CD4-positive, alpha-beta T cell (primary cell): ENCODE data around the gene FAM193B. TPM values are rescaled to one million over a fixed set of nuclear protein-coding genes. Genes with fewer than 3 reads are reported as not detected.

Experiments
- ATAC-seq: fragments of 200-7000 bp; cut with Tn5 transposase; one replicate; pipeline ENCODE4 v1.10.0; 2022; ENCODE audit warnings: mild to moderate bottlenecking; ENCODE audit not compliant: poor library complexity
- CTCF ChIA-PET: fragments of 350-600 bp; sonication (Branson Sonifier 250); formaldehyde crosslinking; loops from one replicate; lab custom pipeline; 2021; ENCODE audit warnings: antibody characterized with exemption, inconsistent platforms; lab: Charles Lee
- POLR2A ChIA-PET: fragments of 350-600 bp; sonication (Branson Sonifier 250); formaldehyde crosslinking; loops from one replicate; lab custom pipeline; 2021; ENCODE audit warnings: antibody characterized with exemption, inconsistent platforms; lab: Charles Lee
- DNase-seq, 14 experiments: peaks; one replicate each; pipeline ENCODE4 v3.0.0-alpha.2; 2013 to 2020; ENCODE audit warnings: mixed read lengths in 2 of 14
- H3K27ac ChIP-seq, 2 donors: one replicate each; pipeline versions ENCODE4 v1.5.1 to v1.7.0; 2013; ENCODE audit warnings: low read length in 2 of 2, low read depth in 1 of 2, mild to moderate bottlenecking in 1 of 2
- H3K27me3 ChIP-seq, 2 experiments: 1 replicate in 1 of 2; 2 replicates in 1 of 2; pipeline versions ENCODE4 v1.6.1 to v1.7.0; 2013; ENCODE audit warnings: low read length in 2 of 2, control low read depth in 1 of 2, mild to moderate bottlenecking in 1 of 2, moderate library complexity in 1 of 2; ENCODE audit not compliant: insufficient read depth in 2 of 2, control insufficient read depth in 1 of 2
- H3K36me3 ChIP-seq: one replicate; pipeline ENCODE4 v1.6.1; 2013; ENCODE audit warnings: low read length, control low read depth; ENCODE audit not compliant: insufficient read depth
- H3K4me1 ChIP-seq: one replicate; pipeline ENCODE4 v1.6.1; 2013; ENCODE audit warnings: low read length, control low read depth; ENCODE audit not compliant: insufficient read depth
- H3K4me3 ChIP-seq: one replicate; pipeline ENCODE4 v1.5.1; 2013; ENCODE audit warnings: mild to moderate bottlenecking, low read length, moderate library complexity
- H3K9me3 ChIP-seq, 2 experiments: 1 replicate in 1 of 2; 2 replicates in 1 of 2; pipeline versions ENCODE4 v1.6.1 to v1.7.0; 2013; ENCODE audit warnings: low read length in 2 of 2, mild to moderate bottlenecking in 2 of 2, control low read depth in 1 of 2, moderate library complexity in 1 of 2; ENCODE audit not compliant: control insufficient read depth in 1 of 2, insufficient read depth in 1 of 2
- H3K27ac Mint-ChIP-seq: one replicate; pipeline ENCODE4 v1.8.0; 2020; ENCODE audit warnings: mixed read lengths
- H3K27me3 Mint-ChIP-seq: one replicate; pipeline ENCODE4 v1.8.0; 2021; ENCODE audit warnings: mixed read lengths
- H3K36me3 Mint-ChIP-seq: one replicate; pipeline ENCODE4 v1.8.0; 2021; ENCODE audit warnings: low read depth, mixed read lengths
- H3K4me1 Mint-ChIP-seq: one replicate; pipeline ENCODE4 v1.8.0; 2021; ENCODE audit warnings: low read depth, mixed read lengths
- H3K4me3 Mint-ChIP-seq: one replicate; pipeline ENCODE4 v1.8.0; 2020; ENCODE audit warnings: mild to moderate bottlenecking, mixed read lengths
- H3K9me3 Mint-ChIP-seq: one replicate; pipeline ENCODE4 v1.8.0; 2020; ENCODE audit warnings: mixed read lengths
- CTCF ChIP-seq: fragments of 200-600 bp; IDR thresholded peaks from one replicate; pipeline ENCODE4 v1.8.0; 2022; ENCODE audit warnings: antibody characterized with exemption, mild to moderate bottlenecking
- intact Hi-C, 2 experiments: fragments of 100-400 bp; cut with DNase I in 1 of 2; cut with micrococcal nuclease in 1 of 2; formaldehyde crosslinking; loops; one replicate each; pipeline versions ENCODE4 v1.15.1 to v1.9.0; 2023 to 2025; cut with DNase I, micrococcal nuclease
- total RNA-seq, 174 experiments: library from RNA in 2 of 174; stranded (reverse) in 2 of 174; gene quantifications; one replicate each; pipeline ENCODE4 v1.2.3 and lab custom pipeline; 2021 to 2026

The FAM193B gene
- total RNA-seq, 2 experiments from 2014 or later = 150 to 155 TPM

- no peaks in the 10 kb centered on the region for H3K27me3 ChIP-seq
- DNase-seq (no peak), ATAC-seq (no peak)
- POLR2A ChIA-PET = no interaction called here
- intact Hi-C loops = no loop called here
- no peak overlapping the region for H3K27ac Mint-ChIP-seq
- CTCF ChIA-PET = no interaction called here
- no peaks in the 10 kb centered on the region for H3K27me3 Mint-ChIP-seq
- no peak overlapping the region for H3K4me3 Mint-ChIP-seq
- no peak for TF ChIP-seq CTCF
- peaks cover 58% of the 10 kb centered on the region for H3K36me3 Mint-ChIP-seq
- H3K9me3 Mint-ChIP-seq = no peaks in the 10 kb centered on the region
- H3K4me1 ChIP-seq = no peaks in the 10 kb centered on the region
- H3K4me1 Mint-ChIP-seq = peaks cover 13% of the 10 kb centered on the region
- H3K4me3 ChIP-seq = no peak overlapping the region
- no peaks in the 10 kb centered on the region for H3K9me3 ChIP-seq
- H3K27ac ChIP-seq = no peak overlapping the region
- H3K36me3 ChIP-seq = peaks cover 51% of the 10 kb centered on the region
Observed at GRCh38 chr5:177540438-177540837, 13.9 kb downstream of the FAM193B start.

GRCh38 chr5:177539411-177539810 lies 15.0 kb downstream of the FAM193B start:
- POLR2A ChIA-PET = no interaction called here

GRCh38 chr5:177538876-177539275 lies 15.5 kb downstream of the FAM193B start:
- ATAC-seq = no peak
- Histone ChIP-seq H3K9me3 (no peaks in the 10 kb centered on the region), H3K36me3 (peaks cover 65% of the 10 kb centered on the region), H3K4me1 (no peaks in the 10 kb centered on the region), H3K27ac (no peak overlapping the region), H3K4me3 (no peak overlapping the region), H3K27me3 (no peaks in the 10 kb centered on the region)
- no peak for DNase-seq
- CTCF ChIA-PET = no interaction called here
- H3K9me3 Mint-ChIP-seq = no peaks in the 10 kb centered on the region
- peaks cover 68% of the 10 kb centered on the region for H3K36me3 Mint-ChIP-seq
- H3K27ac Mint-ChIP-seq = no peak overlapping the region
- no peaks in the 10 kb centered on the region for H3K27me3 Mint-ChIP-seq
- POLR2A ChIA-PET = no interaction called here
- intact Hi-C loops = no loop called here
- no peak for TF ChIP-seq CTCF
- peaks cover 13% of the 10 kb centered on the region for H3K4me1 Mint-ChIP-seq
- H3K4me3 Mint-ChIP-seq = no peak overlapping the region

More at GRCh38 chr5:177539411-177539810, 15.0 kb downstream of the FAM193B start:
- H3K4me3 Mint-ChIP-seq = no peak overlapping the region
- no peak for TF ChIP-seq CTCF
- CTCF ChIA-PET = no interaction called here
- ATAC-seq (no peak), DNase-seq (no peak)
- Histone ChIP-seq H3K36me3 (peaks cover 62% of the 10 kb centered on the region), H3K4me3 (no peak overlapping the region), H3K9me3 (no peaks in the 10 kb centered on the region), H3K4me1 (no peaks in the 10 kb centered on the region), H3K27me3 (no peaks in the 10 kb centered on the region), H3K27ac (no peak overlapping the region)
- H3K36me3 Mint-ChIP-seq = peaks cover 68% of the 10 kb centered on the region
- H3K27me3 Mint-ChIP-seq = no peaks in the 10 kb centered on the region
- H3K9me3 Mint-ChIP-seq = no peaks in the 10 kb centered on the region
- intact Hi-C loops = no loop called here
- no peak overlapping the region for H3K27ac Mint-ChIP-seq
- peaks cover 13% of the 10 kb centered on the region for H3K4me1 Mint-ChIP-seq
